Bronchial epithelial cell (primary cell): Measurements from ENCODE around the gene ALG1L2. TPM values are rescaled to one million over a fixed set of nuclear protein-coding genes. Genes with fewer than 3 reads are reported as not detected.
"Not testable (repeated sequence)": the region's sequence is repeated elsewhere in the genome, so short reads cannot be mapped to it uniquely, and the experiment has no call there.

Experiments
- DNase-seq: peaks from one replicate; pipeline ENCODE4 v3.0.0-alpha.2; 2010; ENCODE audit warnings: low read depth
- FAIRE-seq: peaks from 2 replicates; lab custom pipeline; 2011; peaks lifted over from hg19 to GRCh38; lab: Jason Lieb, UNC
- H3K27me3 ChIP-seq: 2 replicates; pipeline ENCODE4 v1.5.1; 2011; ENCODE audit warnings: low read length; ENCODE audit not compliant: control insufficient read depth, insufficient read depth
- H3K36me3 ChIP-seq: 2 replicates; pipeline ENCODE4 v1.5.1; 2011; ENCODE audit warnings: low read length; ENCODE audit not compliant: control insufficient read depth, insufficient read depth
- H3K4me3 ChIP-seq: 2 replicates; pipeline ENCODE4 v1.5.1; 2011; ENCODE audit warnings: mild to moderate bottlenecking, low read depth, low read length, control low read depth
- CTCF ChIP-seq: IDR thresholded peaks from 2 replicates; pipeline ENCODE4 v1.5.1; 2011; ENCODE audit warnings: mild to moderate bottlenecking, moderate library complexity, low read length, control low read depth, inconsistent platforms; ENCODE audit not compliant: insufficient read depth, severe bottlenecking
- total RNA-seq: library from RNA; depleted of rRNA; stranded (reverse); fragments of >200 nt; gene quantifications from 2 replicates; pipeline ENCODE4 v1.2.1, GENCODE V29; 2014

Gene ALG1L2
- total RNA-seq, 1 donor from 2014 or later: not detected

DNA sequence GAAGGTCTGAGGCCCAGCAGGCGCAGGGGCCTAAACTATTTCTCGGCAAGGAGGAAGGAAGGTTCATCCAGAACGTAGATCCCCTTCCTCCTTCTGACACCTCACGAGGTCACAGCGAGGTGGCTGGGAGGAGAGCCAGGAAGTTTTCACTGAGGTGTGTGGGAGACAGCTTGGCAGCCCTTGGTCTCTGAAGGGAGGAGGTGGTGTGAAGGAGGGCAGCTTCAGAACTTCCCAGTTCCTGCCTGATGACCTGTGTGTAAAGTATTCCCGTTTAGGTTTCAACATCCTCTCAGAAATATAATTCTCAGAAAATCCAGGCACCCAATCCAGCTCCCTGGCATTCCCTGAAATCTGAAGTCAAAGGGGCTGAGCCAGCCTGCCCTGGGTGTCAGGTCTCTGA lies 22.9 kb upstream of the ALG1L2 start:
- not testable (repeated sequence) for H3K4me3 ChIP-seq, DNase-seq, H3K36me3 ChIP-seq, FAIRE-seq, H3K27me3 ChIP-seq

DNA sequence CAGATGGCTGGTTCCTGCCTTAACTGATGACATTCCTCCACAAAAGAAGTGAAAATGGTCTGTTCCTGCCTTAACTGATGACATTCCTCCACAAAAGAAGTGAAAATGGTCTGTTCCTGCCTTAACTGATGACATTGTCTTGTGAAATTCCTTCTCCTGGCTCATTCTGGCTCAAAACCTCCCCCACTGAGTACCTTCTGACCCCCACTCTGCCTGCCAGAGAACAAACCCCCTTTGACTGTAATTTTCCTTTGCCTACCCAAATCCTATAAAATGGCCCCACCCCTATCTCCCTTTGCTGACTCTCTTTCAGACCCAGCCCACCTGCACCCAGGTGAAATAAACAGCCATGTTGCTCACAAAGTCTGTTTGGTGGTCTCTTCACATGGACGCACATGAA lies 22.5 kb upstream of the ALG1L2 start:
- H3K36me3 ChIP-seq, DNase-seq, FAIRE-seq, H3K27me3 ChIP-seq, H3K4me3 ChIP-seq: not testable (repeated sequence)

- no peak overlapping the region for H3K4me3 ChIP-seq
- no peak for DNase-seq
- TF ChIP-seq CTCF: no peak
- H3K27me3 ChIP-seq: no peaks in the 10 kb centered on the region
- FAIRE-seq: no peak
- H3K36me3 ChIP-seq: no peaks in the 10 kb centered on the region
These were observed 8.0 kb upstream of the ALG1L2 start for GRCh38 chr3:130073582-130073981.

DNA sequence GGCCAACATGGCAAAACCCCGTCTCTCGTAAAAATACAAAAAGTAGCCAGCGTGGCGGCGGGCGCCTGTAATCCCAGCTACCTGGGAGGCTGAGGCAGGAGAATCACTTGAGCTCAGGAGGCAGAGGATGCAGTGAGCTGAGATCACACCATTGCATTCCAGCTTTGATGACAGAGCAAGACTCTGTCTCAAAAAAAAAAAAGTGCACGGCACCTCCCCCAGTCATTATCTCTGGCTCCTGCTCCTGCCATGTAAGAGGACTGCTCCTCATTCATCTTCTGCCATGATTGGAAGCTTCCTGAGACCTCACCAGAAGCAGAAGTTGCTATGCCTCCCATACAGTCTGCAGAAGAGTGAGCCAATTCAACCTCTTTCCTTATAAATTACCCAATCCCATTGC lies 4.0 kb upstream of the ALG1L2 start:
- Histone ChIP-seq H3K4me3 (no peak overlapping the region), H3K36me3 (no peaks in the 10 kb centered on the region), H3K27me3 (no peaks in the 10 kb centered on the region)
- no peak for FAIRE-seq
- DNase-seq: no peak
- no peak for TF ChIP-seq CTCF

DNA sequence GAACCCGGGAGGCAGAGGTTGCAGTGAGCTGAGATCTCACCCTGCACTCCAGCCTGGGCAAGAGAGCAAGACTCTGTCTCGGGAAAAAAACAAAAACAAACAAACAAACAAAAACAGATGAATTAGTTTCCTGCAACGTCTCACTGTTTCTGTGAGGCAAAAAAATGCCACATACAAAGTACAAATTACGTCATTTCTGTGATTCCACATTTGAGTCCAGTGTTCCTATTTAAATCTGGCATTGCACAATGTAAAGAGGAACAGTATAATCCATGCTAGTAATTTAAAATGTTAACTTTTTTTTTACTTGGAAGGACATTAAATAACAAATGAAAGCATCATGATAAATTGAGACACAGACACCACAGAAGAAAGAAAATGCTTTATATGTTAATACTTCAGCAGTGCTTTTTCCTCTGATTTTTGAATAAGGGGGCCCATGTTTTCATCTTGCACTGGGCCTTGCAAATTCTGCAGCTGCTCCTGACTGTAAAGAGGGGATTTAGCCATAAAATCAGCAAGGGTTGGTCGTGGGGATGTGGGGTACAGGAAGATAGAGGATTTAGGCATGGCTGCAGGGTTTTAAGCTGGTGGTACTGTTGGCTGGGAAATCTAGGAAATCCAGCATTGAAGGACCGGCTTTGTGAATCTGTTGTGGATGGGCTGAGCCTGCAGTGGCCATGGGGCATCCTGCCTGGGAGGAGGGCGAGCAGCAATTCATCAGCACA lies 1.9 kb downstream of the ALG1L2 start:
- H3K27me3 ChIP-seq, FAIRE-seq, DNase-seq, H3K4me3 ChIP-seq, H3K36me3 ChIP-seq: not testable (repeated sequence)

DNA sequence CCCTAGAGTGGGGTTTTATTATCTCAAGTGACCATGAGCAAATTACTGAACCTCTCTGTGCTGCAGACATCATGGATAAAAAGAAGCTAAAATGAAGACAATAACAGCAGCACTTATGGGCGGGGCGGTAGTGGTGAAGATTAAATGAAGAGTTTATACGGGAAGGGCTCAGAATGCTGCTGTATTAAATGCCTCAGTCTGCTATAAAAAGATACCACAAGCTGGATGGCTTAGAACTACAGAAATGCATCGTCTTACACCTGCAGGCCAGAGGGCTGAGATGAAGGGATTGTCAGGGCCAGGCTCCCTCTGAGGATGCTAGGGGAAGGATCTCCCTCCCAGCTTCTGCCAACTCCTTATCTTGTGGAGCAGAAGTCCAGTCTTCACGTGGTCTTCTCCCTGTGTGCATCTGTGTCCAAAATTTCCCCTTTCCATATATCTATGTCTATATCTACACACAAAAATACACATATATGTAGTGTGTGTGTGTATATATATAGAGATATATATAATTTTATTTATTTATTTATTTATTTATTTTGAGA lies 2.9 kb downstream of the ALG1L2 start:
- FAIRE-seq (no peak), DNase-seq (no peak)
- no peaks in the 10 kb centered on the region for H3K27me3 ChIP-seq
- no peak overlapping the region for H3K4me3 ChIP-seq
- no peaks in the 10 kb centered on the region for H3K36me3 ChIP-seq
- TF ChIP-seq CTCF: no peak

- FAIRE-seq (no peak), DNase-seq (no peak)
- no peak for TF ChIP-seq CTCF
- Histone ChIP-seq H3K27me3 (no peaks in the 10 kb centered on the region), H3K4me3 (no peak overlapping the region), H3K36me3 (no peaks in the 10 kb centered on the region)
These were observed 4.2 kb downstream of the ALG1L2 start for GRCh38 chr3:130085881-130086280.

GRCh38 chr3:130086628-130087027 lies 5.0 kb downstream of the ALG1L2 start:
- DNase-seq, H3K27me3 ChIP-seq, FAIRE-seq, H3K36me3 ChIP-seq, H3K4me3 ChIP-seq: not testable (repeated sequence)
